H1 (cell line): ENCODE results near the gene ZNF592. TPM values are rescaled to one million over a fixed set of nuclear protein-coding genes. Genes with fewer than 3 reads are reported as not detected.

ENCODE experiments used
- CREB1 ChIP-seq: IDR thresholded peaks from 2 replicates; pipeline ENCODE4 v1.6.1; 2012; ENCODE audit warnings: inconsistent platforms
- EZH2 ChIP-seq: fragments of 200-600 bp; sonication (generic); IDR thresholded peaks from 2 replicates; pipeline ENCODE4 v1.7.1; 2012; ENCODE audit warnings: low read depth, mild to moderate bottlenecking, moderate library complexity, low read length, inconsistent platforms; ENCODE audit not compliant: severe bottlenecking
- SIRT6 ChIP-seq: IDR thresholded peaks from one replicate; pipeline ENCODE4 v1.7.1; 2012; ENCODE audit warnings: low read length, inconsistent platforms
- SP4 ChIP-seq: IDR thresholded peaks from 2 replicates; pipeline ENCODE4 v1.6.1; 2012; ENCODE audit warnings: low read length, inconsistent platforms
- polyA plus RNA-seq, 7 experiments: library from polyadenylated mRNA; depleted of rRNA in 3 of 7; stranded (reverse) in 5 of 7; unstranded in 2 of 7; fragments of >200 nt in 5 of 7; fragments of 200-250 nt in 2 of 7; gene quantifications; 1 replicate in 5 of 7; 2 replicates in 1 of 7; 4 replicates in 1 of 7; pipeline versions ENCODE4 v1.2.1 to v1.2.3, GENCODE V29; 2011 to 2013; ENCODE audit warnings: missing spikeins in 2 of 7, mixed read lengths in 2 of 7
- total RNA-seq: library from RNA; stranded (reverse); fragmentation: NEBNext Ultra II Directional; extraction: Animal tissue kit (Norgen Biotek cat#: 25700); gene quantifications from 2 replicates; pipeline ENCODE4 v1.2.1, GENCODE V29; 2021

Gene ZNF592
- total and polyA plus RNA-seq, 2 of the 8 experiments (the other 6 are each of a cell fraction or from before 2014, with no cell fraction given): 14.2 to 33.0 TPM

DNA sequence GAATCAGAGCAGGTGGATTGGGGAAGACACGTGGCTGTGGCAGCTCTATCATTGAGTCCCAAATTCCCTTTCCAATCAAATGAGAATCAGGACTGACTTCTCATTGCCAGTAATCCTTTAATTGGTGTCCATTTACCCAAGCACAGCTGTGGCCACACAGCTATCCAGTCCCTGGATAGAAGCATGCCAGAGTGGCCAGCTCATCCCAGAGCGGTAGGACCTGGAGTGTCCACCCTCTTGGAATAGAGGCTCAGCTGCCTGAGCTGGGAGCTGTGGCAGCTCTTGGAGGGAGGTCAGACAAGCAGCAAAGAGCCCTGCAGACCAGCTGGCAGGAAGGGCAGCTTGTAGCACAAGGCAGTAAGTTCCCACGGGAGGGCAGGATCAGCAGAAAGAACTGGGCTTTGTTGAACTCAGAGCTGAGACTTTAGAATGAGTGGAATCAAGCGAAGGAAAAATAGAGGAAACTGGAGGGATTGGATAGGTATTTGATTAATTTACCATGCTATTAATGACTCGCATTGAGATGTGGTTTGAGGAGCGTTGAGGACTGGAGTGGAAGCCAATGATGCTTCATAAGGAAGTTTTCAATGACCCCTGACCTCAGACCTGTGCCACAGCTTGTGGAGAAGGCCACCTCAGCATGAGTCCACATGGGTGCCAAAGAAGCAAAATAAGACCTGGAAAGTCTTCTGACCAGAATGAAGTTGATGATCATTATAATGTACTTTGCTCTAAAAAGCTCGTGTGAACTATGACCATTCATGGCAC lies 61.9 kb downstream of the ZNF592 start (continued):
- TF ChIP-seq CREB1: no peak
- TF ChIP-seq SP4: no peak
- TF ChIP-seq EZH2: no peak
- TF ChIP-seq SIRT6: no peak
